ENCODE data around the gene ENTREP3. TPM values are rescaled to one million over a fixed set of nuclear protein-coding genes. Genes with fewer than 3 reads are reported as not detected.
"Not testable (repeated sequence)": the region's sequence is repeated elsewhere in the genome, so short reads cannot be mapped to it uniquely, and the experiment has no call there.

Gene ENTREP3
- total RNA-seq, 2 donors from 2014 or later, result 8.6 to 9.3 TPM

GRCh38 chr1:155253797-155254196 lies 1.5 kb downstream of the ENTREP3 start:
- ATAC-seq (no peak), DNase-seq (no peak)
- peaks cover 8% of the 10 kb centered on the region for H3K36me3 Mint-ChIP-seq (ENCODE audit: low read depth)
- H3K4me3 Mint-ChIP-seq, result peak overlapping the region; percentile 86
- peaks cover 38% of the 10 kb centered on the region for H3K4me1 Mint-ChIP-seq
- peak overlapping the region; percentile 59 for H3K27ac Mint-ChIP-seq
- H3K9me3 ChIP-seq (ENCODE audit: control insufficient read depth, low read length, poor library complexity, severe bottlenecking), result no peaks in the 10 kb centered on the region
- no peaks in the 10 kb centered on the region for H3K27me3 Mint-ChIP-seq

GRCh38 chr1:155253208-155253607 lies 2.1 kb downstream of the ENTREP3 start:
- H3K36me3 Mint-ChIP-seq (ENCODE audit: low read depth), result peaks cover 8% of the 10 kb centered on the region
- H3K27me3 Mint-ChIP-seq, result no peaks in the 10 kb centered on the region
- peak overlapping the region; percentile 59 for H3K27ac Mint-ChIP-seq
- H3K9me3 ChIP-seq (ENCODE audit: control insufficient read depth, low read length, poor library complexity, severe bottlenecking), result no peaks in the 10 kb centered on the region
- no peak for DNase-seq
- peaks cover 38% of the 10 kb centered on the region for H3K4me1 Mint-ChIP-seq
- peak overlapping the region; percentile 25 for H3K4me3 Mint-ChIP-seq
- no peak for ATAC-seq

- Mint-ChIP-seq H3K4me1 (peaks cover 28% of the 10 kb centered on the region), H3K4me3 (no peak overlapping the region), H3K36me3 (ENCODE audit: low read depth) (no peaks in the 10 kb centered on the region), H3K27ac (no peak overlapping the region), H3K27me3 (no peaks in the 10 kb centered on the region)
- no peak for ATAC-seq
- H3K9me3 ChIP-seq (ENCODE audit: control insufficient read depth, low read length, poor library complexity, severe bottlenecking), result no peaks in the 10 kb centered on the region
- no peak for DNase-seq
These were observed 3.7 kb downstream of the ENTREP3 start for GRCh38 chr1:155251566-155251965.

- no peaks in the 10 kb centered on the region for H3K27me3 Mint-ChIP-seq
- ATAC-seq, result peak; percentile 98
These were observed 4.4 kb downstream of the ENTREP3 start for GRCh38 chr1:155250633-155251449.

GRCh38 chr1:155250246-155250632 lies 5.0 kb downstream of the ENTREP3 start:
- no peak for DNase-seq
- Mint-ChIP-seq H3K4me1 (peaks cover 26% of the 10 kb centered on the region), H3K4me3 (peak overlapping the region; percentile 71), H3K27ac (no peak overlapping the region), H3K27me3 (no peaks in the 10 kb centered on the region), H3K36me3 (ENCODE audit: low read depth) (no peaks in the 10 kb centered on the region)
- ATAC-seq, result peak; percentile 16
- H3K9me3 ChIP-seq (ENCODE audit: control insufficient read depth, low read length, poor library complexity, severe bottlenecking), result no peaks in the 10 kb centered on the region

More at GRCh38 chr1:155250633-155251449, 4.4 kb downstream of the ENTREP3 start:
- no peaks in the 10 kb centered on the region for H3K36me3 Mint-ChIP-seq (ENCODE audit: low read depth)
- DNase-seq, result peak; percentile 91 to 99 (median 98)
- H3K4me3 Mint-ChIP-seq, result peak overlapping the region; percentile 71
- no peak overlapping the region for H3K27ac Mint-ChIP-seq
- no peaks in the 10 kb centered on the region for H3K9me3 ChIP-seq (ENCODE audit: control insufficient read depth, low read length, poor library complexity, severe bottlenecking)
- H3K4me1 Mint-ChIP-seq, result peaks cover 30% of the 10 kb centered on the region

- H3K4me3 Mint-ChIP-seq, result no peak overlapping the region
- peaks cover 21% of the 10 kb centered on the region for H3K4me1 Mint-ChIP-seq
- H3K27ac Mint-ChIP-seq, result no peak overlapping the region
- DNase-seq, result no peak
- no peaks in the 10 kb centered on the region for H3K27me3 Mint-ChIP-seq
- no peaks in the 10 kb centered on the region for H3K9me3 ChIP-seq (ENCODE audit: control insufficient read depth, low read length, poor library complexity, severe bottlenecking)
- no peak for ATAC-seq
- H3K36me3 Mint-ChIP-seq (ENCODE audit: low read depth), result peaks cover 2% of the 10 kb centered on the region
These were observed 7.4 kb downstream of the ENTREP3 start for GRCh38 chr1:155247667-155248553.

GRCh38 chr1:155246796-155247195 lies 8.5 kb downstream of the ENTREP3 start:
- not testable (repeated sequence) for H3K36me3 Mint-ChIP-seq (ENCODE audit: low read depth); DNase-seq; H3K9me3 ChIP-seq (ENCODE audit: control insufficient read depth, low read length, poor library complexity, severe bottlenecking); ATAC-seq; H3K4me3 Mint-ChIP-seq; H3K27me3 Mint-ChIP-seq
- Mint-ChIP-seq H3K4me1 (peaks cover 19% of the 10 kb centered on the region), H3K27ac (peak overlapping the region; percentile 87)

- ATAC-seq (no peak), DNase-seq (no peak)
- H3K4me3 Mint-ChIP-seq, result peak overlapping the region; percentile 74
- peaks cover 2% of the 10 kb centered on the region for H3K36me3 Mint-ChIP-seq (ENCODE audit: low read depth)
- peak overlapping the region; percentile 87 for H3K27ac Mint-ChIP-seq
- no peaks in the 10 kb centered on the region for H3K9me3 ChIP-seq (ENCODE audit: control insufficient read depth, low read length, poor library complexity, severe bottlenecking)
- H3K4me1 Mint-ChIP-seq, result peaks cover 30% of the 10 kb centered on the region
- no peaks in the 10 kb centered on the region for H3K27me3 Mint-ChIP-seq
These were observed 10.1 kb downstream of the ENTREP3 start for GRCh38 chr1:155245163-155245524.

- peak overlapping the region; percentile 74 for H3K4me3 Mint-ChIP-seq
- ATAC-seq (peak; percentile 90), DNase-seq (peak; percentile 80 to 87 (median 86))
- H3K9me3 ChIP-seq (ENCODE audit: control insufficient read depth, low read length, poor library complexity, severe bottlenecking), result no peaks in the 10 kb centered on the region
- H3K27ac Mint-ChIP-seq, result peak overlapping the region; percentile 87
- H3K36me3 Mint-ChIP-seq (ENCODE audit: low read depth), result peaks cover 2% of the 10 kb centered on the region
- H3K4me1 Mint-ChIP-seq, result peaks cover 29% of the 10 kb centered on the region
- H3K27me3 Mint-ChIP-seq, result no peaks in the 10 kb centered on the region
These were observed 10.7 kb downstream of the ENTREP3 start for GRCh38 chr1:155244368-155245162.

GRCh38 chr1:155242805-155243358 lies 12.4 kb downstream of the ENTREP3 start:
- ATAC-seq (no peak), DNase-seq (no peak)
- H3K36me3 Mint-ChIP-seq (ENCODE audit: low read depth), result peaks cover 2% of the 10 kb centered on the region
- H3K4me1 Mint-ChIP-seq, result peaks cover 29% of the 10 kb centered on the region
- peak overlapping the region; percentile 77 for H3K4me3 Mint-ChIP-seq
- peak overlapping the region; percentile 87 for H3K27ac Mint-ChIP-seq
- no peaks in the 10 kb centered on the region for H3K9me3 ChIP-seq (ENCODE audit: control insufficient read depth, low read length, poor library complexity, severe bottlenecking)
- H3K27me3 Mint-ChIP-seq, result no peaks in the 10 kb centered on the region

GRCh38 chr1:155241841-155242264 lies 13.4 kb downstream of the ENTREP3 start:
- no peaks in the 10 kb centered on the region for H3K27me3 Mint-ChIP-seq
- peaks cover 29% of the 10 kb centered on the region for H3K4me1 Mint-ChIP-seq
- H3K4me3 Mint-ChIP-seq, result no peak overlapping the region
- DNase-seq (no peak), ATAC-seq (no peak)
- peak overlapping the region; percentile 80 for H3K27ac Mint-ChIP-seq
- H3K9me3 ChIP-seq (ENCODE audit: control insufficient read depth, low read length, poor library complexity, severe bottlenecking), result no peaks in the 10 kb centered on the region
- peaks cover 2% of the 10 kb centered on the region for H3K36me3 Mint-ChIP-seq (ENCODE audit: low read depth)

- DNase-seq (peak in 2 of 3 donors; percentile 35 to 46), ATAC-seq (peak; percentile 46)
- peak overlapping the region; percentile 80 for H3K27ac Mint-ChIP-seq
- H3K9me3 ChIP-seq (ENCODE audit: control insufficient read depth, low read length, poor library complexity, severe bottlenecking), result no peaks in the 10 kb centered on the region
- peaks cover 2% of the 10 kb centered on the region for H3K36me3 Mint-ChIP-seq (ENCODE audit: low read depth)
- peak overlapping the region; percentile 89 for H3K4me3 Mint-ChIP-seq
- peaks cover 32% of the 10 kb centered on the region for H3K4me1 Mint-ChIP-seq
- H3K27me3 Mint-ChIP-seq, result no peaks in the 10 kb centered on the region
These were observed 14.1 kb downstream of the ENTREP3 start for GRCh38 chr1:155241069-155241679.
